Measurements from ENCODE around the gene OR2V1. TPM values are rescaled to one million over a fixed set of nuclear protein-coding genes. Genes with fewer than 3 reads are reported as not detected.

The OR2V1 gene
- total and polyA plus RNA-seq, 2 of the 13 experiments (the other 11 are each of a cell fraction or from before 2014, with no cell fraction given), result not detected

- TF ChIP-seq POGZ (CRISPR knock-in tag; IDR thresholded peaks at IDR 0.05), result peak; percentile 26; the same call in 1 of the 2 replicates
- 0 out of 2 replicates have a peak, but pooled peaks have one; percentile 17 for TF ChIP-seq ATF7-NPFF (CRISPR knock-in tag; IDR thresholded peaks at IDR 0.05; ENCODE audit: low read depth)
- 0 out of 2 replicates have a peak, but pooled peaks have one; percentile 26 for TF ChIP-seq ZFP91 (CRISPR knock-in tag; IDR thresholded peaks at IDR 0.05; ENCODE audit: borderline replicate concordance)
- TF ChIP-seq DRAP1 (CRISPR knock-in tag; IDR thresholded peaks at IDR 0.05), result 0 out of 2 replicates have a peak, but pooled peaks have one; percentile 18
- TF ChIP-seq, protein P1, sequence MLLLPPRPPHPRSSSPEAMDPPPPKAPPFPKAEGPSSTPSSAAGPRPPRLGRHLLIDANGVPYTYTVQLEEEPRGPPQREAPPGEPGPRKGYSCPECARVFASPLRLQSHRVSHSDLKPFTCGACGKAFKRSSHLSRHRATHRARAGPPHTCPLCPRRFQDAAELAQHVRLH (CRISPR knock-in tag; IDR thresholded peaks at IDR 0.05; ENCODE audit: borderline replicate concordance, low read depth), result 0 out of 2 replicates have a peak, but pooled peaks have one; percentile 33
- 0 out of 2 replicates have a peak, but pooled peaks have one; percentile 27 for TF ChIP-seq ZSCAN21 (CRISPR knock-in tag; IDR thresholded peaks at IDR 0.05; ENCODE audit: borderline replicate concordance)
- peak; percentile 18; the same call in 1 of the 2 replicates for TF ChIP-seq GABPB1 (CRISPR knock-in tag; IDR thresholded peaks at IDR 0.05)
- TF ChIP-seq SPEN (CRISPR knock-in tag; IDR thresholded peaks at IDR 0.05; ENCODE audit: low read depth), result 0 out of 2 replicates have a peak, but pooled peaks have one; percentile 13
- peak; percentile 94 for TF ChIP-seq ZNF777 (CRISPR knock-in tag; IDR thresholded peaks at IDR 0.05)
- TF ChIP-seq CSRNP1 (CRISPR knock-in tag; IDR thresholded peaks at IDR 0.05), result 0 out of 2 replicates have a peak, but pooled peaks have one; percentile 50
- TF ChIP-seq, protein P2, sequence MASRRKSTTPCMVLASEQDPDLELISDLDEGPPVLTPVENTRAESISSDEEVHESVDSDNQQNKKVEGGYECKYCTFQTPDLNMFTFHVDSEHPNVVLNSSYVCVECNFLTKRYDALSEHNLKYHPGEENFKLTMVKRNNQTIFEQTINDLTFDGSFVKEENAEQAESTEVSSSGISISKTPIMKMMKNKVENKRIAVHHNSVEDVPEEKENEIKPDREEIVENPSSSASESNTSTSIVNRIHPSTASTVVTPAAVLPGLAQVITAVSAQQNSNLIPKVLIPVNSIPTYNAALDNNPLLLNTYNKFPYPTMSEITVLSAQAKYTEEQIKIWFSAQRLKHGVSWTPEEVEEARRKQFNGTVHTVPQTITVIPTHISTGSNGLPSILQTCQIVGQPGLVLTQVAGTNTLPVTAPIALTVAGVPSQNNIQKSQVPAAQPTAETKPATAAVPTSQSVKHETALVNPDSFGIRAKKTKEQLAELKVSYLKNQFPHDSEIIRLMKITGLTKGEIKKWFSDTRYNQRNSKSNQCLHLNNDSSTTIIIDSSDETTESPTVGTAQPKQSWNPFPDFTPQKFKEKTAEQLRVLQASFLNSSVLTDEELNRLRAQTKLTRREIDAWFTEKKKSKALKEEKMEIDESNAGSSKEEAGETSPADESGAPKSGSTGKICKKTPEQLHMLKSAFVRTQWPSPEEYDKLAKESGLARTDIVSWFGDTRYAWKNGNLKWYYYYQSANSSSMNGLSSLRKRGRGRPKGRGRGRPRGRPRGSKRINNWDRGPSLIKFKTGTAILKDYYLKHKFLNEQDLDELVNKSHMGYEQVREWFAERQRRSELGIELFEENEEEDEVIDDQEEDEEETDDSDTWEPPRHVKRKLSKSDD (CRISPR knock-in tag; IDR thresholded peaks at IDR 0.05; ENCODE audit: low read depth), result peak; percentile 71
These were observed 38.7 kb upstream of the OR2V1 start (continued) for GRCh38 chr5:181169459-181170236.
